GM12891 (cell line): Measurements from ENCODE around the gene LILRB2.

Source experiments
- PAX5 ChIP-seq: IDR thresholded peaks from 2 replicates; pipeline ENCODE4 v1.6.1; 2011; ENCODE audit warnings: low read length, moderate library complexity, mild to moderate bottlenecking; ENCODE audit not compliant: insufficient read depth, severe bottlenecking
- POLR2A ChIP-seq: IDR thresholded peaks from 2 replicates; pipeline ENCODE4 v1.6.1; 2011; ENCODE audit warnings: low read depth, low read length, control low read depth
- POLR2AphosphoS5 ChIP-seq: IDR thresholded peaks from 2 replicates; pipeline ENCODE4 v1.6.1; 2011; ENCODE audit warnings: low read depth, low read length, control low read depth
- POU2F2 ChIP-seq: IDR thresholded peaks from 2 replicates; pipeline ENCODE4 v1.6.1; 2011; ENCODE audit warnings: low read depth, mild to moderate bottlenecking, control low read depth, low read length, moderate library complexity
- SPI1 ChIP-seq: IDR thresholded peaks from 2 replicates; pipeline ENCODE4 v1.6.1; 2011; ENCODE audit warnings: low read depth, low read length, control low read depth
- TAF1 ChIP-seq: IDR thresholded peaks from 2 replicates; pipeline ENCODE4 v1.6.1; 2011; ENCODE audit warnings: low read depth, low read length, control low read depth

DNA sequence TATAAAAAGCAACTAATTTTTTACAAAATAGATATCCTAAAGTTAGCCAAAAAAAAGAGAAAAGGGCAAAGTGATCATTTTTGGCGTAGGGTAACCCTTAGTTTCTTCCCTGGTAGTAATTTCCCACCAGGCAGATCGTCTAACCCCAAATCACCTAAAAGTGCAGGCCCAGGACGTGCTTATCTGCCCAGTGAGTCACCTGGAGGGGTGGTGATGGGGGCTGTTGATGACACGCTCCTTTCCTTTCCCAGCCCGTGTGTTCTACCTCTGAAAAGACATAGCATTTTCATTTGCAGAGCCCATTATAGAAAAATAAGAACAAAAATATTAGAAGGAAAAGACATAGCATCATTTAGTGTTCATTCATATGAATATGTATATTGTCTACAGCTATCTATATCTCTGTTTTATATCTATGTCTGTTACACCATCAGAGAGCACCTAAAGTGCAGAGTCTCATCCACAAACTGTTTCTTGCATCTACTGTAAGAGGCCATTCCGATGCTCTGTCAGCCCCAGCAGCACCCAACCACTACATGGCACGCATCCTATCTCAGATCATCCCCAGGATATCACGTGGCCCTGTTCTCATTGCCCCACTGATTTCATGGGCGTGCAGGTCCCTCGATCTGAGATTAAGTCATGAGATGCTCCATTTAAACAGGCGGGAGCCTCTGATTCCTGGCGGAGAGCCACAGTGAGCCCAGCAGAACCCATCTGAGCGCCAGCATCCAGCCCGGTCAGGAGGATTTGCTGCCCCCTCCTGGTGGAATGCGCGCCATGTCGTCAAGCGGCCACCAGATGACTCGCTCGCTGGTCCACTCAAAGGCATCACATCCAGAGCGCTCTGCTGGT is 49.6 kb downstream of the LILRB2 start:
- no peak for TF ChIP-seq POLR2AphosphoS5
- no peak for TF ChIP-seq TAF1
- TF ChIP-seq POLR2A = no peak
- TF ChIP-seq SPI1 = no peak
- no peak for TF ChIP-seq PAX5
- TF ChIP-seq POU2F2 = no peak
